Stimulated activated CD4-positive, alpha-beta T cell treated with anti-CD3 and anti-CD28 coated beads, Interleukin-1b, Interleukin-23, amount 100 ng/mL, for 1 hour (primary cell): ENCODE results near the gene CYP2D6.
"Not testable (repeated sequence)": the region's sequence is repeated elsewhere in the genome, so short reads cannot be mapped to it uniquely, and the experiment has no call there.

Experiments used
- DNase-seq, 2 donors: peaks; one replicate each; pipeline ENCODE4 v3.0.0-alpha.2; 2020; ENCODE audit warnings: low read depth in 2 of 2

The CYP2D6 gene

GRCh38 chr22:42158456-42159132 lies 28.0 kb upstream of the CYP2D6 start:
- DNase-seq, result no peak

- DNase-seq, result no peak
These were observed 26.0 kb upstream of the CYP2D6 start for GRCh38 chr22:42156598-42156997.

DNA sequence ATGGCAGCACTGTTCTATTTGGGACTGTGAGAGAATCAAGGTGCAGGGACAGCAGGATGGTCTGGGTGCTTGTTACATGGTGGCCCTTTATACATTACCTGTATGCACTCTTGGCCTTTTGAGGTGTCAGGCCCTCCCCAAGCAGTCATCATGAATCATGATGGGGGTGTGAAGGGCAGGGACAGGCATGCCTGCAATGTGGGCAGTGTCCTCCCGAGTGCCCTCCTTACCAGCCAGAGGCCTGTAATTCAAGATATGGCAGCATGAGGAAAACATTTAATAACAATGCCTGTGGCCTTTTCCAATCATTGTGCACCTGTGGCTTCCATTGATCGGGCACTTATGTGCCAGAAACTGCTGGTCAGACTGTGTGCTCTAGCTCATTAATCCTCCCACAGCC lies 25.5 kb upstream of the CYP2D6 start:
- DNase-seq, result no peak

- no peak for DNase-seq
These were observed 24.5 kb upstream of the CYP2D6 start for GRCh38 chr22:42155053-42155543.

- no peak for DNase-seq
These were observed 23.9 kb upstream of the CYP2D6 start for GRCh38 chr22:42154293-42155052.

- no peak for DNase-seq
These were observed 22.2 kb upstream of the CYP2D6 start for GRCh38 chr22:42152661-42153270.

DNA sequence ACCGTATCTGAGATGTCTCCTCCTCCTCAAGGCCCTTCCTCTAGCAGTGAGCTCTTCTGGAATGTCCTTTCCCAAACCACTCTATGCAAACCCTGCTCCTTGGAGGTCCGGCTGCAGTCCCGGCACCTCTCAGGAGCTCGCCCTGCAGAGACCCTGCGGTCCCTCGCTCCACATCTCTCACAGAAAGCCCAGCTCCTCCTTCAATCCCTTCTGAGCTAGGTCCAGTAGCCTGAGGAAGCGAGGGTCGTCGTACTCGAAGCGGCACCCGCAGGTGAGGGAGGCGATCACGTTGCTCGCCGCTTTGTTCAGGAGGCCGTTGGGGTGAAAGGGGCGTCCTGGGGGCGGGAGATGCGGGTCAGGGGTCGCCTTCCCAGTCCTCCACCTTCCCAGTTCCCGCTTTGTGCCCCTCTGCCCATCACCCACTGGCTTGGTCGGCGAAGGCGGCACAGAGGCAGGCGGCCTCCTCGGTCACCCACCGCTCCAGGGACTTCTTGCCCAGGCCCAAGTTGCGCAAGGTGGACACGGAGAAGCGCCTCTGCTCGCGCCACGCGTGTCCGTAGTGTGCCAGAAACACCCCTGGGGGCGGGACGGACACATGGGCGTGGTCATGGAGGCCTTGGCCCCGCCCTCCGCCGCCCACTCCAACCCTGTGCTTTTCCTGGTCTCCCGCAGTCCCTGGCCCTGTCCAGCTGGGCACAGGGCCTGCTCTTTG lies 21.5 kb upstream of the CYP2D6 start:
- no peak for DNase-seq

GRCh38 chr22:42150727-42151590 lies 20.3 kb upstream of the CYP2D6 start:
- DNase-seq, result no peak

GRCh38 chr22:42149798-42150197 lies 19.2 kb upstream of the CYP2D6 start:
- DNase-seq, result not testable (repeated sequence)

- DNase-seq, result no peak
These were observed 14.6 kb upstream of the CYP2D6 start for GRCh38 chr22:42145175-42145574.

DNA sequence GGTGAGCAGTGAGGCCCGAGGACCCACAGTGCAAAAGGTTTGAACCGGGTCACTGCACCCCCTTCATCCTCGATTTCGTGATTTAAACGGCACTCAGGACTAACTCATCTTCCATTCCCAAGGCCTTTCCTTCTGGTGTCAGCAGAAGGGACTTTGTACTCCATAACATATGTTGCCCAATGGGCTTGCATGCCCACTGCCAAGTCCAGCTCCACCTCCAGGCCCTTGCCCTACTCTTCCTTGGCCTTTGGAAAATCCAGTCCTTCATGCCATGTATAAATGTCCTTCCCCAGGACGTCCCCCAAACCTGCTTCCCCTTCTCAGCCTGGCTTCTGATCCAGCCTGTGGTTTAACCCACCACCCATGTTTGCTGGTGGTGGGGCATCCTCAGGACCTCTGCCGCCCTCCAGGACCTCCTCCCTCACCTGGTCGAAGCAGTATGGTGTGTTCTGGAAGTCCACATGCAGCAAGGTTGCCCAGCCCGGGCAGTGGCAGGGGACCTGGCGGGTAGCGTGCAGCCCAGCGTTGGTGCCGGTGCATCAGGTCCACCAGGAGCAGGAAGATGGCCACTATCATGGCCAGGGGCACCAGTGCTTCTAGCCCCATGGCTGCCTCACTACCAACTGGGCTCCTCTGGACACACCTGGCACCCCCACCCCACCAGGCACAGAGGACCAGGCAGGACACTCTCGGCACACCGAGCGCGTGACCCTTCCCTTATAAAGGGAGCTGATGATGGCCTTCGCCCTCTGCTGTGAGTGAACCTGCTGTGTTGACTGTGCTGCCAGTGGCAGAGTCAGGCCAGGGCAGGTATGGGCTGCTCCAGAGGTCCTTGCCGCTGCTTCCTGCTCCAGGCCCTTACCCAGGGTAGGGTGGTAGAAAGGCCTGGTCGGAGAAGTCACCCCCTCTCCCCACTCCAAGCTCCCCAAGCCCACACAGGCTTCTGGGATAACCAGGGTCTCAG lies 13.5 kb upstream of the CYP2D6 start:
- DNase-seq, result not testable (repeated sequence)

DNA sequence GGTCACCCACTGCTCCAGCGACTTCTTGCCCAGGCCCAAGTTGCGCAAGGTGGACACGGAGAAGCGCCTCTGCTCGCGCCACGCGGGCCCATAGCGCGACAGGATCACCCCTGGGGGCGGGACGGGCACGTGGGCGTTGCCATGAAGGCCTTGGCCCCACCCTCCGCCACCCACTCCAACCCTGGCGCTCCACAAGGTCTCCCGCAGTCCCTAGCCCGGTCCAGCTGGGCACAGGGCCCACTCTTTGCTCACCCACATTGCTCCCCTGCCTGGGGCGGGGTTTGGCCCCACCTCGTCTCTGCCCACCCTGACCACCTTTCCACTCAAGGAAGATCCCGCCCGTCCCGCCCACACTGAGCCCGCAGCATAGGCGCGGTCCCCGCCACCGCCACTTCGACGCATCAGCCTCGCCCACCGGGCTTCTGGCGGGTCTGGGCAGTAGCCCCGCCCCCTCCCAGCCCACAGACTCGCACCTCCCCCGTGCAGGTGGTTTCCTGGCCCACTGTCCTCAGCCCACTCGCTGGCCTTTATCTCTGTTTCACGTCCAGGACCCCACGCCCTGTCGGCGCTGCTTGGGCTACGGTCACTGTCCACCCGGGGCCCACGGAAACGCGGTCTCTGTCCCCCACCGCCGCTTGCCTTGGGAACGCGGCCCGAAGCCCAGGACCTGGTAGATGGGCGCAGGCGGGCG lies 12.3 kb upstream of the CYP2D6 start:
- no peak for DNase-seq

- DNase-seq, result not testable (repeated sequence)
These were observed 10.9 kb upstream of the CYP2D6 start for GRCh38 chr22:42141307-42142057.

DNA sequence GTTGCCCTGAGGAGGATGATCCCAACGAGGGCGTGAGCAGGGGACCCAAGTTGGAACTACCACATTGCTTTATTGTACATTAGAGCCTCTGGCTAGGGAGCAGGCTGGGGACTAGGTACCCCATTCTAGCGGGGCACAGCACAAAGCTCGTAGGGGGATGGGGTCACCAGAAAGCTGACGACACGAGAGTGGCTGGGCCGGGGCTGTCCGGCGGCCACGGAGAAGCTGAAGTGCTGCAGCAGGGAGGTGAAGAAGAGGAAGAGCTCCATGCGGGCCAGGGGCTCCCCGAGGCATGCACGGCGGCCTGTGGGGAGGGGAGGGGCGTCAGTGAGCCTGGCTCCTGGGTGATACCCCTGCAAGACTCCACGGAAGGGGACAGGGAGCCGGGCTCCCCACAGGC lies 9.5 kb upstream of the CYP2D6 start:
- not testable (repeated sequence) for DNase-seq

DNA sequence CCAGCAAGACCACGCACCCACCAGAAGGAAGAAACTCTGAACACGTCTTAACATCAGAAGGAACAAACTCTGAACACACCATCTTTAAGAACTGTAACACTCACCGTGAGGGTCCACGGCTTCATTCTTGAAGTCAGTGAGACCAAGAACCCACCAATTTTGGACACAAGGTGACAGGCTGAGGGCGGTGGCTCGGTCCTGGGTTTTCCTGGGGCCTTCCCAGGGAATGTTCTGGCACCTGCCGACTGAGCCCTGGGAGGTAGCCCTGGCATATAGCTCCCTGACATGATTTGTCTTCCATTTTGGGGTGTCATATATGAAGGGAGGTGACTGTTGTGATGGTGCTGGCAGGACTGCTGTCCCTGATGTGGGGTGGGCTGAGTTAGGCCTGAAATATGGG lies 8.9 kb upstream of the CYP2D6 start:
- DNase-seq, result not testable (repeated sequence)

- DNase-seq, result no peak
These were observed 8.4 kb upstream of the CYP2D6 start for GRCh38 chr22:42138972-42139371.

DNA sequence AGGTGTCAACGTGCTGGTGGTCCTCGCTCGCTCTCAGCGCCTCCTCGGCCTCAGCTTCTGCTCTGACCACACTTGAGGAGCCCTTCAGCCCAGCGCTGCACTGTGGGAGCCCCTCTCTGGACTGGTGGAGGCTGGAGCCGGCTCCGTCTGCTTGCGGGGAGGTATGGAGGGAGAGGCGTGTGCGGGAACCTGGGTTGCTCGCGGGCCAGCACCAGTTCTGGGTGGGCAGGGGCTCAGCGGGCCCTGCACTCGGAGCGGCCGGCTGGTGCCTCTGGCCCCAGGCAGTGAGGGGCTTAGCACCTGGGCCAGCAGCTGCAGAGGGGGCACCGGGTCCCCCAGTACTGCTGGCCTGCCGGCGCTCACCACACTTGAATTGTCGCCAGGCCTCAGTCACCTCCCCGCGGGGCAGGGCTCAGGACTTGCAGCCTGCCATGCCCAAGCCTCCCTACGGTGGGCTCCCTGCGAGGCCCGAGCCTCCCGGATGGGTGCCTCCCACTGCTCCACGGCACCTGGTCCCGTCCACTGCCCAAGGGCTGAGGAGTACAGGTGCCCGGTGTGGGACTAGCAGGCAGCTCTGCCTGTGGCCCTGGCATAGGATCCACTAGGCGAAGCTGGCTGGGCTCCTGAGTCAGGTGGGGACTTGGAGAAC lies 7.6 kb upstream of the CYP2D6 start:
- DNase-seq, result no peak

DNA sequence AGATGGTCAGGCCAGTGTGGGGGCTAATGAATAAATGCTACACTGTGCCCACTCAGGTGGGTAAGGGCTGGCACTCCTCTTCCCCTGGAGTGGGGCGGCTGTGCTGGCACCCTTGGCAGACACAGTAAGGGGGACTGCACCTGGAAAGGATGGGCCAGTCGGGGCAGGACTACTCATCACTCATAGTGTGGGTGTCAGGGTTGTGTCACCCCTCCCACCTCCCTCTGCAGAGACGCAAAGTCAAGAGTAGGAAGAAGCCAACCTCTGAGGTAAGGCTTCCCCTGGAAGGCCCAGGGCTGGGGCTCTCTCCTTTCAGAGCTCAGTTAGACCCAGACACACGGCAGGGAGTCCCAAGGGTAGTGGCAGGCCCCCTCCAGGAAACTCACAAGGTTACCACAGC lies 5.1 kb upstream of the CYP2D6 start:
- DNase-seq, result not testable (repeated sequence)
